HepG2 (cell line): ENCODE data around the gene DCC. TPM values are rescaled to one million over a fixed set of nuclear protein-coding genes. Genes with fewer than 3 reads are reported as not detected.

Source experiments
- ATAC-seq: fragments of 200-7000 bp; cut with Tn5 transposase; 3 replicates; pipeline ENCODE4 v1.9.1; 2020; ENCODE audit warnings: mild to moderate bottlenecking, moderate library complexity
- BruUV-seq: library from RNA; stranded (reverse); fragments of 400-500 nt; replicated peaks from 2 replicates; lab custom pipeline; 2021; lab: Mats Ljungman, UMichigan
- CTCF ChIA-PET: fragments of 300-600 bp; formaldehyde crosslinking; extraction: SDS; loops from one replicate; lab custom pipeline; 2021; ENCODE audit warnings: low total read pairs, inconsistent platforms, low intra/inter-chr PET ratio; lab: Yijun Ruan, JAX
- POLR2A ChIA-PET: fragments of 350-600 bp; sonication (Branson Sonifier 250); formaldehyde crosslinking; loops from one replicate; lab custom pipeline; 2020; ENCODE audit warnings: antibody characterized with exemption, inconsistent platforms; lab: Yijun Ruan, JAX
- DNase-seq: peaks from one replicate; pipeline ENCODE4 v3.0.0-alpha.2; 2015; ENCODE audit warnings: low spot score
- FAIRE-seq: peaks from 3 replicates; lab custom pipeline; 2011; peaks lifted over from hg19 to GRCh38; lab: Jason Lieb, UNC
- H2AFZ ChIP-seq: one replicate; pipeline ENCODE4 v1.6.1; 2011; ENCODE audit warnings: low read length, inconsistent platforms
- H3K27ac ChIP-seq: fragments of 300-600 bp; 3 replicates; pipeline ENCODE4 v1.8.0; 2011; ENCODE audit warnings: mixed run types, mild to moderate bottlenecking, mixed read lengths, low read length, inconsistent platforms; ENCODE audit not compliant: insufficient read depth; ENCODE audit errors: extremely low read length
- H3K27me3 ChIP-seq, 2 experiments: fragments of 200-600 bp in 1 of 2; 2 replicates in 1 of 2; 3 replicates in 1 of 2; pipeline versions ENCODE4 v1.6.0 to v1.8.0; 2011; ENCODE audit warnings: low read length in 2 of 2, mild to moderate bottlenecking in 2 of 2, moderate library complexity in 2 of 2, inconsistent platforms in 1 of 2; ENCODE audit not compliant: insufficient read depth in 2 of 2, control insufficient read depth in 1 of 2
- H3K36me3 ChIP-seq, 2 experiments: fragments of 200-600 bp in 1 of 2; replicated peaks in 1 of 2; 2 replicates in 1 of 2; 3 replicates in 1 of 2; pipeline versions ENCODE4 v1.5.1 to v1.8.0; 2011; ENCODE audit warnings: low read length in 2 of 2, inconsistent platforms in 1 of 2; ENCODE audit not compliant: insufficient read depth in 2 of 2, control insufficient read depth in 1 of 2
- H3K4me1 ChIP-seq: 2 replicates; pipeline ENCODE4 v1.5.1; 2012; ENCODE audit warnings: low read length, inconsistent platforms; ENCODE audit not compliant: insufficient read depth
- H3K4me2 ChIP-seq: 2 replicates; pipeline ENCODE4 v1.6.0; 2011; ENCODE audit warnings: low read depth, low read length, inconsistent platforms
- H3K4me3 ChIP-seq, 3 experiments: fragments of 200-600 bp in 1 of 3; sonication (generic), shearing (Covaris generic) in 1 of 3; replicated peaks in 1 of 3; 2 replicates each; pipeline ENCODE4 v1.5.1; 2011 to 2016; ENCODE audit warnings: low read length in 3 of 3, inconsistent platforms in 2 of 3, low read depth in 2 of 3, mild to moderate bottlenecking in 2 of 3, control low read depth in 1 of 3, mixed read lengths in 1 of 3; ENCODE audit not compliant: insufficient read depth in 1 of 3
- H3K79me2 ChIP-seq: one replicate; pipeline ENCODE4 v1.6.1; 2011; ENCODE audit warnings: low read length, inconsistent platforms; ENCODE audit not compliant: insufficient read depth
- H3K9ac ChIP-seq: 2 replicates; pipeline ENCODE4 v1.6.0; 2011; ENCODE audit warnings: mild to moderate bottlenecking, low read depth, low read length, inconsistent platforms; ENCODE audit not compliant: insufficient read depth
- H3K9me3 ChIP-seq: 2 replicates; pipeline ENCODE4 v1.5.1; 2012; ENCODE audit warnings: mild to moderate bottlenecking, low read length
- H4K20me1 ChIP-seq: 2 replicates; pipeline ENCODE4 v1.6.0; 2011; ENCODE audit warnings: inconsistent platforms, mild to moderate bottlenecking, low read length, moderate library complexity; ENCODE audit not compliant: insufficient read depth
- BRD4 ChIP-seq: sonication (generic); formaldehyde crosslinking; IDR thresholded peaks from 2 replicates; pipeline ENCODE4 v1.4.0; 2020; ENCODE audit warnings: missing genetic modification reagents
- CENPX ChIP-seq: sonication (generic); formaldehyde crosslinking; IDR thresholded peaks from 2 replicates; pipeline ENCODE4 v1.9.0; 2021; ENCODE audit warnings: mild to moderate bottlenecking, missing genetic modification reagents, moderate library complexity
- ZBTB21 ChIP-seq: sonication (generic); formaldehyde crosslinking; IDR thresholded peaks from 2 replicates; pipeline ENCODE4 v1.4.0; 2020; ENCODE audit warnings: missing genetic modification reagents
- WGBS: methylation state at CpG from one replicate; pipeline ENCODE4 v1.1.6; 2017; ENCODE audit warnings: low lambda C conversion rate; 5-methylcytosine and 5-hydroxymethylcytosine counted together
- in situ Hi-C: cut with HindIII; loops from 2 replicates; pipeline ENCODE4 v1.10.0; 2017; ENCODE audit warnings: low pct_unique_long_range_greater_than_20kb; ENCODE audit not compliant: extremely low pct_ligation_motif_present
- intact Hi-C: fragments of 100-400 bp; cut with micrococcal nuclease; formaldehyde crosslinking; loops from one replicate; pipeline ENCODE4 v1.10.0; 2022; ENCODE audit not compliant: unreplicated experiment
- polyA plus RNA-seq, 8 experiments: library from polyadenylated mRNA; depleted of rRNA in 3 of 8; stranded (reverse) in 7 of 8; unstranded in 1 of 8; fragments of >200 nt; fragmentation: Illumina TruSeq in 4 of 8; extraction: Trizol in 4 of 8; gene quantifications; 2 replicates each; pipeline versions ENCODE4 v1.2.1 to v1.2.3, GENCODE V29; 2011 to 2016; ENCODE audit warnings: low read depth in 4 of 8, missing spikeins in 1 of 8, mixed read lengths in 1 of 8; ENCODE audit not compliant: insufficient read depth in 1 of 8
- total RNA-seq, 5 experiments: library from RNA; depleted of rRNA; stranded (reverse); fragments of >200 nt; fragmentation: Illumina TruSeq; extraction: Trizol; gene quantifications; 2 replicates each; pipeline ENCODE4 v1.2.3, GENCODE V29; 2016; ENCODE audit warnings: low read depth in 1 of 5
- TF ChIP-seq, protein P1 (sequence below): sonication (generic); formaldehyde crosslinking; IDR thresholded peaks from 2 replicates; pipeline ENCODE4 v1.4.0; 2020; ENCODE audit warnings: missing genetic modification reagents, low read depth, mild to moderate bottlenecking, borderline replicate concordance
- TF ChIP-seq, protein P2 (sequence below): sonication (generic); formaldehyde crosslinking; IDR thresholded peaks from 2 replicates; pipeline ENCODE4 v1.5.1; 2020; ENCODE audit warnings: mild to moderate bottlenecking, missing genetic modification reagents

DCC gene
- total and polyA plus RNA-seq, 2 of the 13 experiments (the other 11 are each of a cell fraction or from before 2014, with no cell fraction given), result not detected

DNA sequence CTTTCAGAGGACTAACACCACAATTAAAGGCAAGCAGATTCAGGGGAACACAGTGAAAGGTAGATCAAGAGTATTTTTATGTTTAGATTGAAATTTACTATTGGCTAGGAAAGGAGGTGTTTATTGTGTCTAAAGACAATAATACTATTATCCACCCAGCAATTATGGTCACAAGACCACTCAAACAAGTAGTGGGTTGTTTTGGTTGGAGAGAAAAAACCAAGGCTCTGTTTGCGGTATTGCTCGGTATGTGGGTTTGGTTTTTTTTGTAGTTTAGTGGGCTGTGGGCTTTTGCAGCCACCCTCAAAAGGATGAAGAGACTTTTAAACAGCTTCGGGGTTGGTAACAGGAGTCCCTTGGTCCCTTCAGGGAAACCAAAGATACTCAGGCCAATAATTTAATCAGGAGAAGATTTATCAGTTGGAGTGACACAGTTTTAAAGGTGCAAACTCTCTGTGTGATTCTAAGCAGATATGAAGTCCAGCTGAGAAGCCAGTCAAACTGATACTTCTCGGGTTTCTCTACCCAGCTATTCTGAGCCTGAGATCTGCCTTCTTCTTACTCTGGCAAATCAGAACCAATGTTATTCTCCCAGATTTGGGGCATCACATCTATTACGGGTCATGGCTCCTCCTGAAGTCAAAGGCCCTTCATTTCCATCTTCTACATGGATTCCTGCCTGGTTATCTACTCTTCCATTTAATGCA lies 55.3 kb downstream of the DCC start:
- ChIA-PET POLR2A (no interaction called here), CTCF (no interaction called here)
- no TSS peak for BruUV-seq
- in situ Hi-C loops (no loop called here), intact Hi-C loops (no loop called here)
- H3K9ac ChIP-seq, result no peak overlapping the region
- ATAC-seq (no peak), FAIRE-seq (no peak), DNase-seq (no peak)
- no peaks in the 10 kb centered on the region for H3K36me3 ChIP-seq
- H3K4me1 ChIP-seq, result no peaks in the 10 kb centered on the region
- no peaks in the 10 kb centered on the region for H3K27me3 ChIP-seq
- no peaks in the 10 kb centered on the region for H4K20me1 ChIP-seq
- no peaks in the 10 kb centered on the region for H3K79me2 ChIP-seq
- no peak overlapping the region for H2AFZ ChIP-seq
- H3K27ac ChIP-seq, result no peak overlapping the region
- H3K9me3 ChIP-seq, result no peaks in the 10 kb centered on the region
- H3K4me3 ChIP-seq, result no peak overlapping the region
- 0% methylated on average over 5 of the region's 5 CpGs for WGBS
- TF ChIP-seq, protein P1, sequence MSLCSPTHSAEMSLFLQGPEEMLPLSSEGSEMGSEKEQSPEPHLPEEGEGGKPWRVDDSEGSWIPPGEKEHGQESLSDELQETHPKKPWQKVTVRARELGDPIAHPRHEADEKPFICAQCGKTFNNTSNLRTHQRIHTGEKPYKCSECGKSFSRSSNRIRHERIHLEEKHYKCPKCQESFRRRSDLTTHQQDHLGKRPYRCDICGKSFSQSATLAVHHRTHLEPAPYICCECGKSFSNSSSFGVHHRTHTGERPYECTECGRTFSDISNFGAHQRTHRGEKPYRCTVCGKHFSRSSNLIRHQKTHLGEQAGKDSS, result no peak
- TF ChIP-seq, protein P2, sequence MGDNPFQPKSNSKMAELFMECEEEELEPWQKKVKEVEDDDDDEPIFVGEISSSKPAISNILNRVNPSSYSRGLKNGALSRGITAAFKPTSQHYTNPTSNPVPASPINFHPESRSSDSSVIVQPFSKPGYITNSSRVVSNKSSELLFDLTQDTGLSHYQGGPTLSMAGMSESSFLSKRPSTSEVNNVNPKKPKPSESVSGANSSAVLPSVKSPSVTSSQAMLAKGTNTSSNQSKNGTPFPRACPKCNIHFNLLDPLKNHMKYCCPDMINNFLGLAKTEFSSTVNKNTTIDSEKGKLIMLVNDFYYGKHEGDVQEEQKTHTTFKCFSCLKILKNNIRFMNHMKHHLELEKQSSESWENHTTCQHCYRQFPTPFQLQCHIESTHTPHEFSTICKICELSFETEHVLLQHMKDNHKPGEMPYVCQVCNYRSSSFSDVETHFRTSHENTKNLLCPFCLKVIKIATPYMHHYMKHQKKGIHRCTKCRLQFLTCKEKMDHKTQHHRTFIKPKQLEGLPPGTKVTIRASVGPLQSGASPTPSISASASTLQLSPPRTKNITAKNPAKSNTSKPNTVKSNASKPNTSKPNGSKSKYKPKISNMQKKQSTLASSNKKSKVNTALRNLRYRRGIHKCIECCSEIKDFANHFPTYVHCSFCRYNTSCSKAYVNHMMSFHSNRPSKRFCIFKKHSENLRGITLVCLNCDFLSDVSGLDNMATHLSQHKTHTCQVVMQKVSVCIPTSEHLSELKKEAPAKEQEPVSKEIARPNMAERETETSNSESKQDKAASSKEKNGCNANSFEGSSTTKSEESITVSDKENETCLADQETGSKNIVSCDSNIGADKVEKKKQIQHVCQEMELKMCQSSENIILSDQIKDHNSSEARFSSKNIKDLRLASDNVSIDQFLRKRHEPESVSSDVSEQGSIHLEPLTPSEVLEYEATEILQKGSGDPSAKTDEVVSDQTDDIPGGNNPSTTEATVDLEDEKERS (CRISPR knock-in tag), result no peak
- TF ChIP-seq ZBTB21, result no peak
- no peak for TF ChIP-seq BRD4 (CRISPR knock-in tag)
- no peak for TF ChIP-seq CENPX (CRISPR knock-in tag)
- H3K4me2 ChIP-seq, result no peak overlapping the region
